Calu3 (cell line): ENCODE measurements around the gene INKA1. TPM values are rescaled to one million over a fixed set of nuclear protein-coding genes. Genes with fewer than 3 reads are reported as not detected.

Experiments used
- Bru-seq: library from RNA; stranded (reverse); fragments of 400-500 nt; gene quantifications from one replicate; lab custom pipeline; 2021; lab: Mats Ljungman, UMichigan
- BruChase-seq, 2 experiments: library from RNA; stranded (reverse); fragments of 400-500 nt; gene quantifications; one replicate each; lab custom pipeline; 2021; lab: Mats Ljungman, UMichigan
- BruUV-seq: library from RNA; stranded (reverse); fragments of 400-500 nt; replicated peaks from 2 replicates; lab custom pipeline; 2021; lab: Mats Ljungman, UMichigan
- CTCF ChIA-PET: fragments of 300-600 bp; sonication (Branson Sonifier 250); formaldehyde crosslinking; loops from one replicate; lab custom pipeline; 2022; ENCODE audit warnings: antibody characterized with exemption; lab: Charles Lee
- DNase-seq: peaks from one replicate; pipeline ENCODE4 v3.0.0; 2022
- H3K27ac Mint-ChIP-seq: one replicate; pipeline ENCODE4 v1.8.0; 2022; ENCODE audit warnings: mixed read lengths; ENCODE audit not compliant: unreplicated experiment
- H3K27me3 Mint-ChIP-seq: one replicate; pipeline ENCODE4 v1.8.0; 2022; ENCODE audit warnings: mixed read lengths; ENCODE audit not compliant: unreplicated experiment
- H3K36me3 Mint-ChIP-seq: one replicate; pipeline ENCODE4 v1.8.0; 2022; ENCODE audit warnings: mild to moderate bottlenecking, moderate library complexity, mixed read lengths; ENCODE audit not compliant: insufficient read depth, unreplicated experiment
- H3K4me1 Mint-ChIP-seq: one replicate; pipeline ENCODE4 v1.8.0; 2022; ENCODE audit warnings: mild to moderate bottlenecking, low read depth, mixed read lengths; ENCODE audit not compliant: unreplicated experiment
- H3K4me3 Mint-ChIP-seq: one replicate; pipeline ENCODE4 v1.8.0; 2022; ENCODE audit warnings: mild to moderate bottlenecking, low read depth, moderate library complexity, mixed read lengths; ENCODE audit not compliant: unreplicated experiment
- H3K9me3 Mint-ChIP-seq: one replicate; pipeline ENCODE4 v1.8.0; 2022; ENCODE audit warnings: low read depth, mixed read lengths; ENCODE audit not compliant: unreplicated experiment
- CTCF ChIP-seq: fragments of 200-600 bp; IDR thresholded peaks from one replicate; pipeline ENCODE4 v1.8.0; 2022; ENCODE audit warnings: antibody characterized with exemption; ENCODE audit not compliant: unreplicated experiment
- intact Hi-C: fragments of 100-400 bp; cut with micrococcal nuclease; formaldehyde crosslinking; loops from one replicate; pipeline ENCODE4 v1.10.0; 2022; ENCODE audit not compliant: unreplicated experiment
- long read RNA-seq: library from polyadenylated mRNA; stranded (forward); transcript quantifications from one replicate; pipeline ENCODE4 v2.0.0, GENCODE V29; 2022
- total RNA-seq: library from RNA; stranded (reverse); gene quantifications from 2 replicates; pipeline ENCODE4 v1.2.3, GENCODE V29; 2022

The INKA1 gene
- total RNA-seq (0.35 TPM in 1 of 2 replicates, not detected in the other), Bru-seq, nascent RNA (not detected), BruChase-seq, experiment 1, labeled RNA remaining after a 6-hour chase (percentile 23 among the genes with signal in this experiment), BruChase-seq, experiment 2, labeled RNA remaining after a 2-hour chase (not detected)
- long read RNA-seq, partial matches to known transcripts = 0 of 1 reads
- long read RNA-seq, other reads (novel, unspliced or antisense) = 0 of 1 reads

GRCh38 chr3:49802719-49803464, at the start of gene INKA1:
Gene INKA1 (plus strand): TSS chr3:49803261. CDS start chr3:49803393, 132 bp downstream.
- TF ChIP-seq CTCF = peak; percentile 76
- Mint-ChIP-seq H3K4me1 (peaks cover 12% of the 10 kb centered on the region), H3K36me3 (peaks cover 12% of the 10 kb centered on the region), H3K27me3 (peaks cover 39% of the 10 kb centered on the region), H3K27ac (peak within 1 kb of the TSS; percentile 2), H3K4me3 (peak within 1 kb of the TSS; percentile 63), H3K9me3 (no peaks in the 10 kb centered on the region)
- CTCF ChIA-PET = interaction anchor here (0.6 to 2.5 kb wide), 16 partner anchors 11 to 350 kb away, joined by 3 to 17 read pairs (median 5); partner anchors contain the start of genes MON1A, MST1R and UBA7
- DNase-seq = peak; percentile 88
- no TSS peak for BruUV-seq
- intact Hi-C loops = loop anchor here (5.0 kb wide), 2 partner anchors 34 to 104 kb away; no protein-coding TSS in a partner anchor

GRCh38 chr3:49754536-49754935, 48.5 kb upstream of the INKA1 start:
- no peaks in the 10 kb centered on the region for H3K9me3 Mint-ChIP-seq
- no peaks in the 10 kb centered on the region for H3K27me3 Mint-ChIP-seq
- CTCF ChIA-PET = no interaction called here
- H3K4me3 Mint-ChIP-seq = no peak overlapping the region
- no peak overlapping the region for H3K27ac Mint-ChIP-seq
- H3K36me3 Mint-ChIP-seq = peaks cover 3% of the 10 kb centered on the region
- DNase-seq = no peak
- intact Hi-C loops = no loop called here
- TF ChIP-seq CTCF = no peak
- H3K4me1 Mint-ChIP-seq = peaks cover 8% of the 10 kb centered on the region
- BruUV-seq = no TSS peak

GRCh38 chr3:49756036-49756435, 47.0 kb upstream of the INKA1 start:
- no peak overlapping the region for H3K27ac Mint-ChIP-seq
- H3K4me1 Mint-ChIP-seq = peaks cover 8% of the 10 kb centered on the region
- DNase-seq = no peak
- H3K36me3 Mint-ChIP-seq = peaks cover 7% of the 10 kb centered on the region
- intact Hi-C loops = no loop called here
- no peak overlapping the region for H3K4me3 Mint-ChIP-seq
- H3K9me3 Mint-ChIP-seq = no peaks in the 10 kb centered on the region
- CTCF ChIA-PET = no interaction called here
- BruUV-seq = no TSS peak
- no peak for TF ChIP-seq CTCF
- no peaks in the 10 kb centered on the region for H3K27me3 Mint-ChIP-seq

GRCh38 chr3:49757197-49757596, 45.9 kb upstream of the INKA1 start:
- Mint-ChIP-seq H3K27ac (no peak overlapping the region), H3K27me3 (no peaks in the 10 kb centered on the region), H3K4me1 (peaks cover 8% of the 10 kb centered on the region), H3K9me3 (no peaks in the 10 kb centered on the region), H3K4me3 (no peak overlapping the region), H3K36me3 (peaks cover 7% of the 10 kb centered on the region)
- no TSS peak for BruUV-seq
- CTCF ChIA-PET = no interaction called here
- intact Hi-C loops = no loop called here
- DNase-seq = no peak
- TF ChIP-seq CTCF = no peak
